Liver (tissue), 3 donors: ENCODE results near the gene GMDS.

ENCODE experiments used
- EGR1 ChIP-seq, 2 donors: IDR thresholded peaks; 2 replicates each; pipeline ENCODE4 v1.6.1; 2016 to 2018; ENCODE audit warnings: antibody characterized with exemption in 2 of 2, low read depth in 2 of 2
- FOXA1 ChIP-seq: IDR thresholded peaks from 2 replicates; pipeline ENCODE4 v1.6.1; 2016; ENCODE audit warnings: antibody characterized with exemption
- RXRA ChIP-seq, 2 donors: IDR thresholded peaks; 2 replicates each; pipeline ENCODE4 v1.6.1; 2017 to 2018; ENCODE audit warnings: antibody characterized with exemption in 2 of 2, mild to moderate bottlenecking in 1 of 2
- TAF1 ChIP-seq: conservative IDR thresholded peaks from 2 replicates; pipeline ENCODE4 v1.6.1; 2016; ENCODE audit warnings: antibody characterized with exemption, mild to moderate bottlenecking
- TF ChIP-seq, protein P1 (sequence below): fragments of 150-350 bp; IDR thresholded peaks from 2 replicates; pipeline ENCODE4 v1.5.1; 2017; ENCODE audit warnings: improper control_type of control experiment, low read depth, low read length; ENCODE audit not compliant: missing input control
- TF ChIP-seq, protein P2 (sequence below): IDR thresholded peaks from 2 replicates; pipeline ENCODE4 v1.6.1; 2016; ENCODE audit warnings: antibody characterized with exemption, mild to moderate bottlenecking
- TF ChIP-seq, protein P3 (sequence below): IDR thresholded peaks from 2 replicates; pipeline ENCODE4 v1.6.1; 2016; ENCODE audit warnings: antibody characterized with exemption
- donor health status: healthy.
- donor health status: healthy.

DNA sequence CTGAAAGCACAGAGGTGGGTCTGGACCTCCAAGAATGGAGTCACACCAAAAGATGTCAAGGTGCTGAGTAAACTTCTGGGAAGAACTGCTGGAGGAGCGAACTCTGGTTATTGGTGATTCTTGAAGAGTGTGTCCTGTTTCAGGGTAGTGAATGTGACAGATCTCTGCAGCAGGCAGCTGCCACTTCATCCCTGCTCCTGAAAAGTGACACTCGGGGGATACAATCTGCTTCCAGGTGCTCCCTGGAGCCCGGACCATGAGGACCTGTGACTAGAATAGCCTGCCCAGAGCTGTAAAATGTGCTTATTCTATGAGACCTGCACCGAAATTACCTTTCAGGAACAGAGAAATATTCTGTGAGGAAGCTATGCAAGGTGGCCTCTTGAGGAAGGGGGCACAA, 444.6 kb downstream of the GMDS start:
- TF ChIP-seq, protein P1, sequence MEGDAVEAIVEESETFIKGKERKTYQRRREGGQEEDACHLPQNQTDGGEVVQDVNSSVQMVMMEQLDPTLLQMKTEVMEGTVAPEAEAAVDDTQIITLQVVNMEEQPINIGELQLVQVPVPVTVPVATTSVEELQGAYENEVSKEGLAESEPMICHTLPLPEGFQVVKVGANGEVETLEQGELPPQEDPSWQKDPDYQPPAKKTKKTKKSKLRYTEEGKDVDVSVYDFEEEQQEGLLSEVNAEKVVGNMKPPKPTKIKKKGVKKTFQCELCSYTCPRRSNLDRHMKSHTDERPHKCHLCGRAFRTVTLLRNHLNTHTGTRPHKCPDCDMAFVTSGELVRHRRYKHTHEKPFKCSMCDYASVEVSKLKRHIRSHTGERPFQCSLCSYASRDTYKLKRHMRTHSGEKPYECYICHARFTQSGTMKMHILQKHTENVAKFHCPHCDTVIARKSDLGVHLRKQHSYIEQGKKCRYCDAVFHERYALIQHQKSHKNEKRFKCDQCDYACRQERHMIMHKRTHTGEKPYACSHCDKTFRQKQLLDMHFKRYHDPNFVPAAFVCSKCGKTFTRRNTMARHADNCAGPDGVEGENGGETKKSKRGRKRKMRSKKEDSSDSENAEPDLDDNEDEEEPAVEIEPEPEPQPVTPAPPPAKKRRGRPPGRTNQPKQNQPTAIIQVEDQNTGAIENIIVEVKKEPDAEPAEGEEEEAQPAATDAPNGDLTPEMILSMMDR = no peak
- TF ChIP-seq EGR1 (IDR thresholded peaks at IDR 0.05; ENCODE audit: low read depth in 2 of 2) (no peak), FOXA1 (no peak), RXRA (IDR thresholded peaks at IDR 0.05) (no peak), TAF1 (no peak)
- TF ChIP-seq, protein P2, sequence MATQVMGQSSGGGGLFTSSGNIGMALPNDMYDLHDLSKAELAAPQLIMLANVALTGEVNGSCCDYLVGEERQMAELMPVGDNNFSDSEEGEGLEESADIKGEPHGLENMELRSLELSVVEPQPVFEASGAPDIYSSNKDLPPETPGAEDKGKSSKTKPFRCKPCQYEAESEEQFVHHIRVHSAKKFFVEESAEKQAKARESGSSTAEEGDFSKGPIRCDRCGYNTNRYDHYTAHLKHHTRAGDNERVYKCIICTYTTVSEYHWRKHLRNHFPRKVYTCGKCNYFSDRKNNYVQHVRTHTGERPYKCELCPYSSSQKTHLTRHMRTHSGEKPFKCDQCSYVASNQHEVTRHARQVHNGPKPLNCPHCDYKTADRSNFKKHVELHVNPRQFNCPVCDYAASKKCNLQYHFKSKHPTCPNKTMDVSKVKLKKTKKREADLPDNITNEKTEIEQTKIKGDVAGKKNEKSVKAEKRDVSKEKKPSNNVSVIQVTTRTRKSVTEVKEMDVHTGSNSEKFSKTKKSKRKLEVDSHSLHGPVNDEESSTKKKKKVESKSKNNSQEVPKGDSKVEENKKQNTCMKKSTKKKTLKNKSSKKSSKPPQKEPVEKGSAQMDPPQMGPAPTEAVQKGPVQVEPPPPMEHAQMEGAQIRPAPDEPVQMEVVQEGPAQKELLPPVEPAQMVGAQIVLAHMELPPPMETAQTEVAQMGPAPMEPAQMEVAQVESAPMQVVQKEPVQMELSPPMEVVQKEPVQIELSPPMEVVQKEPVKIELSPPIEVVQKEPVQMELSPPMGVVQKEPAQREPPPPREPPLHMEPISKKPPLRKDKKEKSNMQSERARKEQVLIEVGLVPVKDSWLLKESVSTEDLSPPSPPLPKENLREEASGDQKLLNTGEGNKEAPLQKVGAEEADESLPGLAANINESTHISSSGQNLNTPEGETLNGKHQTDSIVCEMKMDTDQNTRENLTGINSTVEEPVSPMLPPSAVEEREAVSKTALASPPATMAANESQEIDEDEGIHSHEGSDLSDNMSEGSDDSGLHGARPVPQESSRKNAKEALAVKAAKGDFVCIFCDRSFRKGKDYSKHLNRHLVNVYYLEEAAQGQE = no peak
- TF ChIP-seq, protein P3, sequence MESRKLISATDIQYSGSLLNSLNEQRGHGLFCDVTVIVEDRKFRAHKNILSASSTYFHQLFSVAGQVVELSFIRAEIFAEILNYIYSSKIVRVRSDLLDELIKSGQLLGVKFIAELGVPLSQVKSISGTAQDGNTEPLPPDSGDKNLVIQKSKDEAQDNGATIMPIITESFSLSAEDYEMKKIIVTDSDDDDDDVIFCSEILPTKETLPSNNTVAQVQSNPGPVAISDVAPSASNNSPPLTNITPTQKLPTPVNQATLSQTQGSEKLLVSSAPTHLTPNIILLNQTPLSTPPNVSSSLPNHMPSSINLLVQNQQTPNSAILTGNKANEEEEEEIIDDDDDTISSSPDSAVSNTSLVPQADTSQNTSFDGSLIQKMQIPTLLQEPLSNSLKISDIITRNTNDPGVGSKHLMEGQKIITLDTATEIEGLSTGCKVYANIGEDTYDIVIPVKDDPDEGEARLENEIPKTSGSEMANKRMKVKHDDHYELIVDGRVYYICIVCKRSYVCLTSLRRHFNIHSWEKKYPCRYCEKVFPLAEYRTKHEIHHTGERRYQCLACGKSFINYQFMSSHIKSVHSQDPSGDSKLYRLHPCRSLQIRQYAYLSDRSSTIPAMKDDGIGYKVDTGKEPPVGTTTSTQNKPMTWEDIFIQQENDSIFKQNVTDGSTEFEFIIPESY = no peak
